ENCODE measurements around the gene RPS6KB2. TPM values are rescaled to one million over a fixed set of nuclear protein-coding genes. Genes with fewer than 3 reads are reported as not detected.
A peak's percentile ranks its signal among the peaks of the same experiment; 100 is the strongest.

The RPS6KB2 gene
- total and polyA plus RNA-seq, 10 of the 15 experiments (the other 5 are each of a cell fraction or from before 2014, with no cell fraction given), result 0.39 to 101 (median 58.4) TPM

GRCh38 chr11:67437082-67437808 lies 9.0 kb downstream of the RPS6KB2 start, which contains the start of gene PTPRCAP (continued):
- TF ChIP-seq NBN (IDR thresholded peaks at IDR 0.05), result peak; percentile 45; the same call in 1 of the 2 replicates
- no peak for TF ChIP-seq STAT1 (conservative IDR thresholded peaks at IDR 0.05)
- no peak for TF ChIP-seq ZNF622 (IDR thresholded peaks at IDR 0.05)
- TF ChIP-seq BHLHE40 (IDR thresholded peaks at IDR 0.05; ENCODE audit: borderline replicate concordance in 1 of 2, low read depth in 2 of 2, low read length in 1 of 2), result peak; percentile 28 to 55; a peak in 3 of 4 replicates
- no peak for TF ChIP-seq SKIL (IDR thresholded peaks at IDR 0.05; ENCODE audit: low read depth, poor library complexity, severe bottlenecking)
- no peak for TF ChIP-seq ZBTB4 (CRISPR knock-in tag; IDR thresholded peaks at IDR 0.05)
- TF ChIP-seq SREBF1 (IDR thresholded peaks at IDR 0.05; ENCODE audit: low read length), result no peak
- peak; percentile 79 for TF ChIP-seq CHD2 (IDR thresholded peaks at IDR 0.05; ENCODE audit: borderline replicate concordance, low read depth, low read length)
- TF ChIP-seq FOS (IDR thresholded peaks at IDR 0.05; ENCODE audit: borderline replicate concordance, extremely low read depth, insufficient read length), result no peak
- no peak for TF ChIP-seq TCF7 (IDR thresholded peaks at IDR 0.05; ENCODE audit: borderline replicate concordance)
- no peak for TF ChIP-seq MYC (IDR thresholded peaks at IDR 0.05; ENCODE audit: insufficient read depth, insufficient read length, insufficient replicate concordance, low read length, severe bottlenecking)
- no peak for TF ChIP-seq ZZZ3 (IDR thresholded peaks at IDR 0.05; ENCODE audit: control insufficient read depth, insufficient read length, low read depth)
- no peak for TF ChIP-seq STAT3 (IDR thresholded peaks at IDR 0.05; ENCODE audit: low read depth, low read length)
- no peak for TF ChIP-seq ESRRA (IDR thresholded peaks at IDR 0.05; ENCODE audit: low read length)
- TF ChIP-seq POLR2A (IDR thresholded peaks at IDR 0.05; ENCODE audit: low read depth, low read length), result peak; percentile 94
- TF ChIP-seq RELA (IDR thresholded peaks at IDR 0.05; ENCODE audit: borderline replicate concordance, partially characterized antibody), result no peak
- TF ChIP-seq CHD1 (IDR thresholded peaks at IDR 0.05; ENCODE audit: low read depth, low read length), result peak; percentile 35
- TF ChIP-seq WRNIP1 (IDR thresholded peaks at IDR 0.05; ENCODE audit: borderline replicate concordance, low read depth, low read length), result no peak
- no peak for TF ChIP-seq SMC3 (IDR thresholded peaks at IDR 0.05; ENCODE audit: borderline replicate concordance, low read length)
- no peak for TF ChIP-seq BMI1 (IDR thresholded peaks at IDR 0.05; ENCODE audit: borderline replicate concordance)
- TF ChIP-seq NFYB (IDR thresholded peaks at IDR 0.05; ENCODE audit: insufficient read depth, low read depth, low read length), result 0 out of 2 replicates have a peak, but pooled peaks have one; percentile 22
- TF ChIP-seq RB1 (IDR thresholded peaks at IDR 0.05; ENCODE audit: borderline replicate concordance), result peak; percentile 43; the same call in 1 of the 2 replicates
- no peak for TF ChIP-seq PAX8 (IDR thresholded peaks at IDR 0.05)
- peak in 1 of 2 experiments; percentile 19; a peak in 1 of 3 replicates for TF ChIP-seq EGR1 (IDR thresholded peaks at IDR 0.05; ENCODE audit: borderline replicate concordance in 1 of 2, low read depth in 2 of 2, low read length in 2 of 2)
